H9 (cell line): ENCODE measurements around the gene METRN. TPM values are rescaled to one million over a fixed set of nuclear protein-coding genes. Genes with fewer than 3 reads are reported as not detected.

ENCODE experiments used
- DNase-seq: peaks from one replicate; pipeline ENCODE4 v3.0.0-alpha.2; 2017
- H2AFZ ChIP-seq: one replicate; pipeline ENCODE4 v1.6.1; 2013; ENCODE audit warnings: mild to moderate bottlenecking, low read length, control low read depth, moderate library complexity
- H2AK5ac ChIP-seq: 2 replicates; pipeline ENCODE4 v1.6.1; 2013; ENCODE audit warnings: low read length, control low read depth, mixed read lengths; ENCODE audit not compliant: insufficient read length
- H2BK120ac ChIP-seq: one replicate; pipeline ENCODE4 v1.6.1; 2013; ENCODE audit warnings: low read depth, mild to moderate bottlenecking, low read length, control low read depth, inconsistent platforms; ENCODE audit not compliant: poor library complexity, severe bottlenecking
- H2BK12ac ChIP-seq: 2 replicates; pipeline ENCODE4 v1.6.1; 2013; ENCODE audit warnings: low read length, control low read depth, mixed read lengths, low read depth; ENCODE audit not compliant: insufficient read length
- H2BK15ac ChIP-seq: 2 replicates; pipeline ENCODE4 v1.6.1; 2013; ENCODE audit warnings: low read depth, low read length, control low read depth
- H2BK20ac ChIP-seq: one replicate; pipeline ENCODE4 v1.6.1; 2013; ENCODE audit warnings: low read depth, mild to moderate bottlenecking, low read length, control low read depth, inconsistent platforms; ENCODE audit not compliant: poor library complexity, severe bottlenecking
- H2BK5ac ChIP-seq: 2 replicates; pipeline ENCODE4 v1.6.1; 2013; ENCODE audit warnings: low read length, control low read depth, mixed read lengths; ENCODE audit not compliant: insufficient read length
- H3K14ac ChIP-seq: 2 replicates; pipeline ENCODE4 v1.6.1; 2013; ENCODE audit warnings: low read length, control low read depth; ENCODE audit not compliant: insufficient read depth
- H3K18ac ChIP-seq: 2 replicates; pipeline ENCODE4 v1.6.1; 2013; ENCODE audit warnings: low read depth, mild to moderate bottlenecking, mixed read lengths, low read length, control low read depth; ENCODE audit not compliant: insufficient read length
- H3K23ac ChIP-seq: 2 replicates; pipeline ENCODE4 v1.6.1; 2013; ENCODE audit warnings: low read length, control low read depth, mixed read lengths, low read depth; ENCODE audit not compliant: insufficient read length
- H3K23me2 ChIP-seq: 2 replicates; pipeline ENCODE4 v1.6.1; 2013; ENCODE audit warnings: low read depth, mild to moderate bottlenecking, mixed read lengths, low read length, control low read depth; ENCODE audit not compliant: insufficient read length, poor library complexity, severe bottlenecking
- H3K27ac ChIP-seq: 2 replicates; pipeline ENCODE4 v1.5.1; 2013; ENCODE audit warnings: low read length, control low read depth, mixed read lengths, low read depth; ENCODE audit not compliant: insufficient read length
- H3K27me3 ChIP-seq: 2 replicates; pipeline ENCODE4 v1.6.1; 2013; ENCODE audit warnings: low read length, control low read depth, inconsistent platforms; ENCODE audit not compliant: insufficient read depth
- H3K4ac ChIP-seq: 2 replicates; pipeline ENCODE4 v1.6.1; 2013; ENCODE audit warnings: low read depth, mild to moderate bottlenecking, control low read depth, inconsistent platforms, low read length, moderate library complexity
- H3K4me1 ChIP-seq: 2 replicates; pipeline ENCODE4 v1.6.1; 2013; ENCODE audit warnings: low read length, control low read depth, inconsistent platforms; ENCODE audit not compliant: insufficient read depth
- H3K4me2 ChIP-seq: 2 replicates; pipeline ENCODE4 v1.6.1; 2013; ENCODE audit warnings: low read length, control low read depth, mixed read lengths; ENCODE audit not compliant: insufficient read length, insufficient read depth
- H3K56ac ChIP-seq: 2 replicates; pipeline ENCODE4 v1.6.1; 2013; ENCODE audit warnings: low read depth, mild to moderate bottlenecking, mixed read lengths, low read length, control low read depth; ENCODE audit not compliant: insufficient read length
- H3K79me1 ChIP-seq: 2 replicates; pipeline ENCODE4 v1.6.1; 2013; ENCODE audit warnings: low read depth, mild to moderate bottlenecking, moderate library complexity, low read length, control low read depth, inconsistent platforms; ENCODE audit not compliant: insufficient read depth, poor library complexity, severe bottlenecking
- H3K79me2 ChIP-seq: 2 replicates; pipeline ENCODE4 v1.6.1; 2013; ENCODE audit warnings: low read length, control low read depth, inconsistent platforms; ENCODE audit not compliant: insufficient read depth
- H3K9ac ChIP-seq: 2 replicates; pipeline ENCODE4 v1.6.1; 2013; ENCODE audit warnings: low read length, control low read depth, mixed read lengths; ENCODE audit not compliant: insufficient read length; ENCODE audit errors: extremely low read depth
- H3K9me3 ChIP-seq: one replicate; pipeline ENCODE4 v1.6.1; 2013; ENCODE audit warnings: low read depth, low read length, inconsistent platforms; ENCODE audit not compliant: control insufficient read depth
- H3T11ph ChIP-seq: one replicate; pipeline ENCODE4 v1.6.1; 2013; ENCODE audit warnings: mild to moderate bottlenecking, low read length, control low read depth, inconsistent platforms
- H4K20me1 ChIP-seq: one replicate; pipeline ENCODE4 v1.6.1; 2013; ENCODE audit not compliant: control insufficient read depth, insufficient read length, insufficient read depth
- H4K5ac ChIP-seq: 2 replicates; pipeline ENCODE4 v1.6.1; 2013; ENCODE audit warnings: low read depth, mild to moderate bottlenecking, mixed read lengths, low read length, control low read depth; ENCODE audit not compliant: insufficient read length
- H4K8ac ChIP-seq: replicated peaks from 2 replicates; pipeline ENCODE4 v1.6.1; 2013; ENCODE audit warnings: low read length, control low read depth, mixed read lengths, low read depth; ENCODE audit not compliant: insufficient read length
- H4K91ac ChIP-seq: 2 replicates; pipeline ENCODE4 v1.6.1; 2013; ENCODE audit warnings: low read depth, mild to moderate bottlenecking, moderate library complexity, mixed read lengths, low read length, control low read depth; ENCODE audit not compliant: insufficient read length
- H3K27ac Mint-ChIP-seq, 3 experiments: 2 replicates in 2 of 3; 3 replicates in 1 of 3; pipeline ENCODE4 v1.8.0; 2020 to 2021; ENCODE audit warnings: mixed read lengths in 3 of 3, mild to moderate bottlenecking in 1 of 3, moderate library complexity in 1 of 3
- H3K27me3 Mint-ChIP-seq: 2 replicates; pipeline ENCODE4 v1.8.0; 2021; ENCODE audit warnings: low read depth, mild to moderate bottlenecking, moderate library complexity, mixed read lengths
- H3K36me3 Mint-ChIP-seq, 3 experiments: 2 replicates in 2 of 3; 3 replicates in 1 of 3; pipeline ENCODE4 v1.8.0; 2020 to 2021; ENCODE audit warnings: low read depth in 3 of 3, mixed read lengths in 3 of 3; ENCODE audit not compliant: insufficient read depth in 1 of 3
- H3K4me1 Mint-ChIP-seq, 2 experiments: 2 replicates each; pipeline ENCODE4 v1.8.0; 2020; ENCODE audit warnings: mixed read lengths in 2 of 2
- H3K4me3 Mint-ChIP-seq, 2 experiments: 2 replicates in 1 of 2; 3 replicates in 1 of 2; pipeline ENCODE4 v1.8.0; 2020 to 2021; ENCODE audit warnings: mild to moderate bottlenecking in 2 of 2, mixed read lengths in 2 of 2, moderate library complexity in 1 of 2
- H3K9me3 Mint-ChIP-seq, 2 experiments: 2 replicates in 1 of 2; 3 replicates in 1 of 2; pipeline ENCODE4 v1.8.0; 2020; ENCODE audit warnings: mild to moderate bottlenecking in 2 of 2, mixed read lengths in 2 of 2, moderate library complexity in 1 of 2
- WGBS: extraction: QIAGEN DNeasy Blood & Tissue Kit; methylation state at CpG from one replicate; pipeline ENCODE4 v1.1.7; 2013; ENCODE audit warnings: missing lambda C conversion rate, low lambda C conversion rate, mixed read lengths; ENCODE audit not compliant: insufficient read length; ENCODE audit errors: extremely low coverage; 5-methylcytosine and 5-hydroxymethylcytosine counted together
- total RNA-seq: library from RNA; stranded (reverse); gene quantifications from 2 replicates; pipeline ENCODE4 v1.2.1, GENCODE V29; 2021
- TF ChIP-seq, protein P1 (sequence below): fragments of 200-600 bp; sonication (generic); conservative IDR thresholded peaks from 3 replicates; pipeline ENCODE4 v1.8.0; 2021; ENCODE audit warnings: antibody characterized with exemption, mild to moderate bottlenecking

Gene METRN
- total RNA-seq, 1 experiment from 2014 or later: 26.2 TPM

DNA sequence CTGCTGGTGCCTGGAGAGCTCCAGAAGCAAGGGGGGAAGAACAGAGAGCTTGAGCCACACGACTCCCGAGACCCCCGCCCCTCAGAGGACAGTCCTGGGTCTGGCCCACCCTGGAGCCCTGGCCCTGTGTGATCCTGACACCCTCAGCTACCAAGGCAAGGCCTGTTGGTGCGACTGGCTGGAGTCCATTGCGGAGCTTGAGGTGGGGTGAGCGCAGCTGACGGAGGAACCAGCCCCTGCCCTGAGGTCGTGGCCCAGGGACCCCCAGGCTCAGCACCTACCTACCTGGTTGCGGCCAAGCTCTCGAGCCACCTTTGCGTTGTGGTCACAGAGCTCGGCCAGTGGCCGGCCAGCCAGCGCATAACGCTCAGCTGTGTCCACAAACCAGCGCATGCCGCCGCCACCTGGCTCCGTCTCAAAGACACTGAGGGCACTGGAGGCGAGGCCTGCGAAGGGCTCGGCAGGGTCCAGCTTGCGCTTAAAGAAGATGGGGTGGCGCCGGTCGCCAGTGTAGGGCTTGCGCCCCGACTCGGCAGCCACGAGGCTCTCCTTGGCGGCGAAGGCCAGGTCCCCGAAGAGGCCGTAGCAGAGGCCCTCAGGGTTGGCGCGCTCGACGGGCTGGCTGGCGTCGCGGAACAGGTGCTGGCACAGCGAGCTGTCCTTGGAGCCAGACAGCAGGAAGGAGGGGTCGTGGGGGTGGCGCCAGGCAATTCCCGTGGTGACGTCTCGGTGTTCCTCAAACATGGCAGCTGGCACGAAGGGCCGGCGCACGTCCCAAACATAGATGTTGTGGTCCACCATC is 28.3 kb upstream of the METRN start:
- no peak overlapping the region for H3K23ac ChIP-seq
- peaks cover 2% of the 10 kb centered on the region; the same call in 1 of the 2 replicates for H3K79me2 ChIP-seq
- H4K20me1 ChIP-seq: no peaks in the 10 kb centered on the region
- no peak overlapping the region for H2BK20ac ChIP-seq
- 0 out of 5 replicates have a peak overlapping the region, but pooled peaks of 1 of the 2 experiments have one; percentile 32 for H3K4me3 Mint-ChIP-seq
- H4K8ac ChIP-seq: no peak overlapping the region
- no peak overlapping the region for H3K4ac ChIP-seq
- no peaks in the 10 kb centered on the region for H3K79me1 ChIP-seq
- H4K5ac ChIP-seq: no peak overlapping the region
- H4K91ac ChIP-seq: no peak overlapping the region
- H2BK15ac ChIP-seq: no peak overlapping the region
- H3K4me1 ChIP-seq: no peaks in the 10 kb centered on the region
- H3T11ph ChIP-seq: no peak overlapping the region
- no peak overlapping the region for H3K14ac ChIP-seq
- WGBS: no CpG with 5 or more reads among the region's 51 CpGs
- peaks cover 10 to 39% (median 37%) of the 10 kb centered on the region in 3 experiments; a peak in 6 of 7 replicates for H3K36me3 Mint-ChIP-seq
- peaks cover 14% of the 10 kb centered on the region for H3K23me2 ChIP-seq
- H3K9ac ChIP-seq: no peak overlapping the region
- no peak overlapping the region for H3K18ac ChIP-seq
- H3K27ac Mint-ChIP-seq: no peak overlapping the region
- H3K4me1 Mint-ChIP-seq: peaks cover 9 to 19% of the 10 kb centered on the region in 2 experiments
- no peak overlapping the region for H2BK12ac ChIP-seq
- TF ChIP-seq, protein P1, sequence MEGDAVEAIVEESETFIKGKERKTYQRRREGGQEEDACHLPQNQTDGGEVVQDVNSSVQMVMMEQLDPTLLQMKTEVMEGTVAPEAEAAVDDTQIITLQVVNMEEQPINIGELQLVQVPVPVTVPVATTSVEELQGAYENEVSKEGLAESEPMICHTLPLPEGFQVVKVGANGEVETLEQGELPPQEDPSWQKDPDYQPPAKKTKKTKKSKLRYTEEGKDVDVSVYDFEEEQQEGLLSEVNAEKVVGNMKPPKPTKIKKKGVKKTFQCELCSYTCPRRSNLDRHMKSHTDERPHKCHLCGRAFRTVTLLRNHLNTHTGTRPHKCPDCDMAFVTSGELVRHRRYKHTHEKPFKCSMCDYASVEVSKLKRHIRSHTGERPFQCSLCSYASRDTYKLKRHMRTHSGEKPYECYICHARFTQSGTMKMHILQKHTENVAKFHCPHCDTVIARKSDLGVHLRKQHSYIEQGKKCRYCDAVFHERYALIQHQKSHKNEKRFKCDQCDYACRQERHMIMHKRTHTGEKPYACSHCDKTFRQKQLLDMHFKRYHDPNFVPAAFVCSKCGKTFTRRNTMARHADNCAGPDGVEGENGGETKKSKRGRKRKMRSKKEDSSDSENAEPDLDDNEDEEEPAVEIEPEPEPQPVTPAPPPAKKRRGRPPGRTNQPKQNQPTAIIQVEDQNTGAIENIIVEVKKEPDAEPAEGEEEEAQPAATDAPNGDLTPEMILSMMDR: no peak
- H2BK120ac ChIP-seq: no peak overlapping the region
- H3K9me3 ChIP-seq: no peaks in the 10 kb centered on the region
- H2AK5ac ChIP-seq: no peak overlapping the region
- no peaks in the 10 kb centered on the region; a peak in 1 of 5 replicates for H3K9me3 Mint-ChIP-seq
- DNase-seq: no peak
- H3K56ac ChIP-seq: no peak overlapping the region
- no peak overlapping the region for H3K4me2 ChIP-seq
- no peak overlapping the region for H2BK5ac ChIP-seq
- H3K27me3 ChIP-seq: peaks cover 3% of the 10 kb centered on the region; the same call in 1 of the 2 replicates
- H2AFZ ChIP-seq: no peak overlapping the region
- peaks cover 11% of the 10 kb centered on the region for H3K27me3 Mint-ChIP-seq
- no peak overlapping the region for H3K27ac ChIP-seq
